Endothelial cell of umbilical vein (primary cell): ENCODE data around the gene EMP3. TPM values are rescaled to one million over a fixed set of nuclear protein-coding genes. Genes with fewer than 3 reads are reported as not detected.

Experiments
- BruUV-seq: library from RNA; stranded (reverse); fragments of 400-500 nt; replicated peaks from 2 replicates; lab custom pipeline; 2021; lab: Mats Ljungman, UMichigan
- CTCF ChIA-PET: fragments of 300-600, 350-600 bp; sonication (Branson Sonifier 250); formaldehyde crosslinking; loops from one replicate; lab custom pipeline; 2021; ENCODE audit warnings: antibody characterized with exemption, inconsistent platforms; lab: Charles Lee
- POLR2A ChIA-PET: fragments of 300-600, 350-600 bp; sonication (Branson Sonifier 250); formaldehyde crosslinking; loops from one replicate; lab custom pipeline; 2021; ENCODE audit warnings: antibody characterized with exemption, inconsistent platforms; lab: Charles Lee
- DNase-seq: peaks from one replicate; pipeline ENCODE4 v3.0.0-alpha.2; 2011; ENCODE audit warnings: low read depth, low spot score
- FAIRE-seq: peaks from 2 replicates; lab custom pipeline; 2011; peaks lifted over from hg19 to GRCh38; lab: Jason Lieb, UNC
- H2AFZ ChIP-seq: 2 replicates; pipeline ENCODE4 v1.6.0; 2012; ENCODE audit warnings: low read depth, low read length, control low read depth, inconsistent platforms
- H3K27ac ChIP-seq: 2 replicates; pipeline ENCODE4 v1.5.1; 2011; ENCODE audit warnings: low read depth, mild to moderate bottlenecking, control low read depth, low read length, moderate library complexity; ENCODE audit not compliant: insufficient read depth
- H3K27me3 ChIP-seq, 2 experiments: 2 replicates each; pipeline versions ENCODE4 v1.6.0 to v1.6.1; 2011; ENCODE audit warnings: low read length in 2 of 2, mixed read lengths in 1 of 2; ENCODE audit not compliant: control insufficient read depth in 2 of 2, insufficient read depth in 2 of 2
- H3K36me3 ChIP-seq, 2 experiments: 2 replicates in 1 of 2; 3 replicates in 1 of 2; pipeline ENCODE4 v1.5.1; 2011; ENCODE audit warnings: low read length in 2 of 2, mild to moderate bottlenecking in 1 of 2, moderate library complexity in 1 of 2; ENCODE audit not compliant: control insufficient read depth in 2 of 2, insufficient read depth in 2 of 2; ENCODE audit errors: extremely low read depth in 1 of 2
- H3K4me1 ChIP-seq: 3 replicates; pipeline ENCODE4 v1.5.1; 2011; ENCODE audit warnings: mild to moderate bottlenecking, low read length; ENCODE audit not compliant: control insufficient read depth, insufficient read depth; ENCODE audit errors: extremely low read depth
- H3K4me2 ChIP-seq: 2 replicates; pipeline ENCODE4 v1.6.1; 2011; ENCODE audit warnings: low read length, control low read depth, mixed read lengths; ENCODE audit not compliant: insufficient read depth
- H3K4me3 ChIP-seq, 3 experiments: fragments of 200-600 bp in 1 of 3; sonication (generic), shearing (Covaris generic) in 1 of 3; replicated peaks in 1 of 3; 2 replicates each; pipeline ENCODE4 v1.5.1; 2011 to 2016; ENCODE audit warnings: control low read depth in 3 of 3, low read length in 3 of 3, mild to moderate bottlenecking in 2 of 3, inconsistent platforms in 1 of 3, low read depth in 1 of 3, moderate library complexity in 1 of 3; ENCODE audit not compliant: insufficient read depth in 1 of 3
- H3K79me2 ChIP-seq: 2 replicates; pipeline ENCODE4 v1.6.0; 2012; ENCODE audit warnings: low read length, inconsistent platforms; ENCODE audit not compliant: control insufficient read depth, insufficient read depth
- H3K9ac ChIP-seq: replicated peaks from 2 replicates; pipeline ENCODE3; 2011; ENCODE audit warnings: low read length, control low read depth; ENCODE audit not compliant: insufficient read depth; ENCODE audit errors: extremely low read depth
- H3K9me1 ChIP-seq: replicated peaks from 3 replicates; pipeline ENCODE4 v1.6.0; 2011; ENCODE audit warnings: mild to moderate bottlenecking, low read length; ENCODE audit not compliant: control insufficient read depth, insufficient read depth; ENCODE audit errors: extremely low read depth
- H3K9me3 ChIP-seq: replicated peaks from 2 replicates; pipeline ENCODE4 v1.5.1; 2012; ENCODE audit warnings: low read length, inconsistent platforms; ENCODE audit not compliant: control insufficient read depth, insufficient read depth
- H4K20me1 ChIP-seq: replicated peaks from 2 replicates; pipeline ENCODE3; 2011; ENCODE audit warnings: mild to moderate bottlenecking, low read length; ENCODE audit not compliant: control insufficient read depth, insufficient read depth; ENCODE audit errors: extremely low read depth
- CTCF ChIP-seq, 2 donors: IDR thresholded peaks; 1 replicate in 1 of 2; 2 replicates in 1 of 2; pipeline ENCODE4 v1.5.1; 2011; ENCODE audit warnings: low read length in 2 of 2, mild to moderate bottlenecking in 2 of 2, moderate library complexity in 2 of 2, control low read depth in 1 of 2, inconsistent platforms in 1 of 2, low read depth in 1 of 2; ENCODE audit not compliant: insufficient read depth in 1 of 2; ENCODE audit errors: extremely low read depth in 1 of 2
- EZH2 ChIP-seq: IDR thresholded peaks from 2 replicates; pipeline ENCODE4 v1.6.1; 2012; ENCODE audit warnings: borderline replicate concordance, low read depth, mild to moderate bottlenecking, moderate library complexity, low read length, inconsistent platforms; ENCODE audit not compliant: severe bottlenecking
- FOS ChIP-seq: IDR thresholded peaks from 2 replicates; pipeline ENCODE4 v1.6.1; 2011; ENCODE audit warnings: mild to moderate bottlenecking, low read length, moderate library complexity, borderline replicate concordance; ENCODE audit not compliant: insufficient read depth
- GATA2 ChIP-seq: IDR thresholded peaks from 2 replicates; pipeline ENCODE4 v1.7.0; 2011; ENCODE audit warnings: low read depth, mild to moderate bottlenecking, moderate library complexity, mixed read lengths, low read length; ENCODE audit not compliant: insufficient read length, insufficient read depth
- JUN ChIP-seq: IDR thresholded peaks from 2 replicates; pipeline ENCODE4 v1.6.1; 2011; ENCODE audit warnings: borderline replicate concordance, low read depth; ENCODE audit not compliant: insufficient read length, insufficient read depth
- MAX ChIP-seq: IDR thresholded peaks from 2 replicates; pipeline ENCODE4 v1.6.1; 2011; ENCODE audit not compliant: insufficient read depth, insufficient read length
- POLR2A ChIP-seq: IDR thresholded peaks from 2 replicates; pipeline ENCODE4 v1.6.1; 2012; ENCODE audit warnings: low read depth, mild to moderate bottlenecking, control low read depth, low read length
- POLR2AphosphoS5 ChIP-seq: IDR thresholded peaks from 2 replicates; pipeline ENCODE4 v1.6.1; 2012; ENCODE audit warnings: low read depth, mild to moderate bottlenecking, control low read depth, low read length, moderate library complexity; ENCODE audit not compliant: insufficient read depth
- dilution Hi-C: fragments of 300-500 bp; cut with MboI; formaldehyde crosslinking; loops from one replicate; pipeline ENCODE4 v1.15.0; 2019; ENCODE audit warnings: low sequenced_read_pairs; ENCODE audit not compliant: extremely low pct_ligation_motif_present
- intact Hi-C: fragments of 100-400 bp; cut with micrococcal nuclease; formaldehyde crosslinking; loops from one replicate; pipeline ENCODE4 v1.10.0; 2022
- polyA plus RNA-seq, 4 experiments: library from polyadenylated mRNA; depleted of rRNA in 3 of 4; stranded (reverse) in 3 of 4; unstranded in 1 of 4; fragments of >200 nt; gene quantifications; 2 replicates each; pipeline versions ENCODE4 v1.2.1 to v1.2.3, GENCODE V29; 2011 to 2012; ENCODE audit warnings: missing spikeins in 1 of 4
- total RNA-seq: library from RNA; stranded (reverse); gene quantifications from 2 replicates; pipeline ENCODE4 v1.2.3, GENCODE V29; 2021

The EMP3 gene
- total and polyA plus RNA-seq, 2 donors (not counting 3 experiments of a cell fraction or from before 2014, with no cell fraction given), result 127 to 406 TPM

- peak overlapping the region; percentile 61 for H2AFZ ChIP-seq
- no peaks in the 10 kb centered on the region for H4K20me1 ChIP-seq
- ChIA-PET POLR2A (interaction anchor here (0.5 to 1.0 kb wide), 3 partner anchors 12 to 67 kb away, joined by 4 to 6 read pairs (median 5); a partner anchor contains a TSS), CTCF (interaction anchor here (0.6 to 10.0 kb wide), 35 partner anchors 14 to 275 kb away, joined by 3 to 486 read pairs (median 4); partner anchors contain the start of genes EMP3, GRWD1, KDELR1 and SYNGR4)
- H3K4me3 ChIP-seq, result peak overlapping the region in 2 of 3 experiments; percentile 20 to 33
- no peaks in the 10 kb centered on the region for H3K9me1 ChIP-seq
- peak; percentile 92 for DNase-seq
- TF ChIP-seq CTCF (IDR thresholded peaks at IDR 0.05; ENCODE audit: extremely low read depth in 1 of 2, insufficient read depth in 1 of 2, low read depth in 1 of 2, low read length in 2 of 2), result peak; percentile 77 to 94
- TF ChIP-seq POLR2A, result no peak
- TF ChIP-seq EZH2, result no peak
- TF ChIP-seq GATA2, result no peak
- TF ChIP-seq FOS, result no peak
- peak; percentile 61 for TF ChIP-seq MAX
- peak; percentile 69 for TF ChIP-seq POLR2AphosphoS5
- no peak for TF ChIP-seq JUN
- H3K27ac ChIP-seq, result peak overlapping the region; percentile 64
- no TSS peak for BruUV-seq
- FAIRE-seq, result peak; percentile 92
- no peaks in the 10 kb centered on the region for H3K79me2 ChIP-seq
- H3K4me2 ChIP-seq, result peak overlapping the region; percentile 65
- H3K27me3 ChIP-seq, result no peaks in the 10 kb centered on the region
- H3K9me3 ChIP-seq, result no peaks in the 10 kb centered on the region
- peaks cover 16% of the 10 kb centered on the region for H3K4me1 ChIP-seq
- H3K36me3 ChIP-seq, result no peaks in the 10 kb centered on the region
- dilution Hi-C loops, result no loop called here
- peak overlapping the region; percentile 44 for H3K9ac ChIP-seq
- intact Hi-C loops, result loop anchor here (1.0 kb wide), 4 partner anchors 13 to 66 kb away; no protein-coding TSS in a partner anchor
Observed at GRCh38 chr19:48333467-48334384, 8.4 kb downstream of the EMP3 start.
